Esophagus (tissue), 2 donors: ENCODE results near the gene P2RX6. TPM values are rescaled to one million over a fixed set of nuclear protein-coding genes. Genes with fewer than 3 reads are reported as not detected.
A peak's percentile ranks its signal among the peaks of the same experiment; 100 is the strongest.

Source experiments
- H3K27ac ChIP-seq, 2 donors: one replicate each; pipeline ENCODE4 v1.5.1; 2013; ENCODE audit warnings: low read depth in 2 of 2, mild to moderate bottlenecking in 2 of 2, inconsistent platforms in 1 of 2, low read length in 1 of 2, moderate library complexity in 1 of 2
- H3K27me3 ChIP-seq, 2 donors: one replicate each; pipeline ENCODE4 v1.6.1; 2013; ENCODE audit warnings: low read length in 2 of 2, control low read depth in 1 of 2, mild to moderate bottlenecking in 1 of 2; ENCODE audit not compliant: insufficient read depth in 2 of 2, control insufficient read depth in 1 of 2
- H3K36me3 ChIP-seq, 2 donors: one replicate each; pipeline ENCODE4 v1.6.1; 2013; ENCODE audit warnings: low read length in 1 of 2; ENCODE audit not compliant: control insufficient read depth in 2 of 2, insufficient read depth in 2 of 2
- H3K4me1 ChIP-seq, 2 donors: one replicate each; pipeline ENCODE4 v1.6.1; 2013; ENCODE audit warnings: low read length in 1 of 2; ENCODE audit not compliant: control insufficient read depth in 2 of 2, insufficient read depth in 2 of 2
- H3K4me3 ChIP-seq, 2 donors: one replicate each; pipeline ENCODE4 v1.5.1; 2013; ENCODE audit warnings: low read length in 2 of 2, mild to moderate bottlenecking in 2 of 2, low read depth in 1 of 2, moderate library complexity in 1 of 2
- H3K9me3 ChIP-seq, 2 donors: one replicate each; pipeline ENCODE4 v1.6.1; 2013; ENCODE audit warnings: mild to moderate bottlenecking in 2 of 2, low read depth in 1 of 2, low read length in 1 of 2, moderate library complexity in 1 of 2; ENCODE audit not compliant: control insufficient read depth in 2 of 2, insufficient read depth in 1 of 2
- WGBS, 2 donors: extraction: QIAGEN DNeasy Blood & Tissue Kit; methylation state at CpG; one replicate each; pipeline ENCODE4 v1.1.7; 2013; 5-methylcytosine and 5-hydroxymethylcytosine counted together
- polyA plus RNA-seq, 2 donors: library from polyadenylated mRNA; stranded (reverse); fragments of 200-250 nt; gene quantifications; one replicate each; pipeline ENCODE4 v1.2.3, GENCODE V29; 2013
- donor health status: healthy with polysubstance abuse.
- donor health status: Bipolar disorder and iron deficiency.

Gene P2RX6
- polyA plus RNA-seq, 2 donors = 0.16 to 0.29 TPM

GRCh38 chr22:20979243-20979809 is 35.6 kb upstream of the P2RX6 start:
- peaks cover 10 to 25% of the 10 kb centered on the region in 2 donors for H3K4me1 ChIP-seq
- no peaks in the 10 kb centered on the region for H3K27me3 ChIP-seq
- H3K36me3 ChIP-seq = peaks cover 0 to 4% of the 10 kb centered on the region in 2 donors
- peak overlapping the region in 1 of 2 donors; percentile 26 for H3K27ac ChIP-seq
- peak overlapping the region; percentile 3 to 16 for H3K4me3 ChIP-seq
- no peaks in the 10 kb centered on the region for H3K9me3 ChIP-seq
- 13 to 15% methylated on average over 36 to 39 of the region's 39 CpGs for WGBS, 2 donors

DNA sequence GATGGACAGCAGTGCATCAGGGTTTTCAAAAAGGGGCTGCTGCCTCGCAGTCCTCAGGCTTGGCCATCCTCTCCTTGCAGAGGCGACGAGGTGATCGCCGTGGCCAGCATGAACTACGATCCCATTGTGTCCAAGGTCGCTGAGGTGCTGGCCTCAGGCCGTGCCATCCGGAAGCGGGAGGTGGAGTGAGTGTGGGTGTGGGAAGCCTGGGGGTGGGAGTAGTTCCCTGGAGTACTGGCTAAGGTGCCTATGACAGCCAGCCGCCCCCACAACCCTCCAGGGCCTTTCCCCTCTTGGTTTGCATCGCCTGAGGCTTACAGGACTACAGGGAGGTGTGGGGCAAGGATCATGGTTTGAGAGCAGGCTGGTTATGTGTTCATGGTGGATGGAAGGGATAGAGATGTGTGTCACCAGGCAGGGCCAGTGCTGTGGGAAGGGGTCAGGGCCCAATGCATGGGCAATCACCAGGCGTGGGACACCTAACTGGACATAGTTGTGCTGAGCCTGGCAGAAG is 35.0 kb upstream of the P2RX6 start:
- Histone ChIP-seq H3K9me3 (no peaks in the 10 kb centered on the region), H3K4me1 (peaks cover 10 to 25% of the 10 kb centered on the region in 2 donors), H3K27ac (peak overlapping the region in 1 of 2 donors; percentile 26), H3K4me3 (peak overlapping the region; percentile 3 to 16), H3K27me3 (no peaks in the 10 kb centered on the region), H3K36me3 (peaks cover 2 to 7% of the 10 kb centered on the region in 2 donors)
- WGBS, 2 donors = 35 to 40% methylated on average over 13 of the region's 13 CpGs

DNA sequence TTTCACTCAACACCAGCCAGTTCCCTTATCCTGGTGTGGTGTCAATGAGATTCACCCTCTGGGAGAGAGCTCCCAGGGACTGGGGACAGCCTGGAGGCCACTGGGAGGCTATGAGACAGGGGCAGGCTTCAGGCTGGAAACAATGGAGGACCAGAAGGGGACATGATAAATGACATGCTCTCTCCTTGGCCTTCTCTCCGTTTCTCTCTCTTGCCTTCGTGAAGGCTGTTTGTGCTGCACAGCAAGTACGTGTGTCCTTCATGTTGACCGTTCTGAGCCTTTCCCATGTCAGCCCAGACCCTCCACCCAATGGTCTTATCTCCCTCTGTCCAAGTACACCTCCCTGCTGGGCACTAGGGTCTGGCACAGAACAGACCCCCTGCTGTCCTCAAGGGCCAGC is 34.4 kb upstream of the P2RX6 start:
- Histone ChIP-seq H3K27ac (no peak overlapping the region), H3K9me3 (no peaks in the 10 kb centered on the region), H3K27me3 (no peaks in the 10 kb centered on the region), H3K4me1 (peaks cover 10 to 25% of the 10 kb centered on the region in 2 donors), H3K36me3 (peaks cover 3 to 7% of the 10 kb centered on the region in 2 donors), H3K4me3 (no peak overlapping the region)
- WGBS, 2 donors = 84 to 91% methylated on average over 4 of the region's 4 CpGs

GRCh38 chr22:20980938-20981722 is 33.8 kb upstream of the P2RX6 start:
- peaks cover 7 to 12% of the 10 kb centered on the region in 2 donors for H3K36me3 ChIP-seq
- H3K9me3 ChIP-seq = no peaks in the 10 kb centered on the region
- H3K27me3 ChIP-seq = no peaks in the 10 kb centered on the region
- peak overlapping the region; percentile 88 to 92 for H3K27ac ChIP-seq
- peak overlapping the region; percentile 85 to 94 for H3K4me3 ChIP-seq
- 50 to 63% methylated on average over 10 of the region's 10 CpGs for WGBS, 2 donors
- peaks cover 10 to 25% of the 10 kb centered on the region in 2 donors for H3K4me1 ChIP-seq

DNA sequence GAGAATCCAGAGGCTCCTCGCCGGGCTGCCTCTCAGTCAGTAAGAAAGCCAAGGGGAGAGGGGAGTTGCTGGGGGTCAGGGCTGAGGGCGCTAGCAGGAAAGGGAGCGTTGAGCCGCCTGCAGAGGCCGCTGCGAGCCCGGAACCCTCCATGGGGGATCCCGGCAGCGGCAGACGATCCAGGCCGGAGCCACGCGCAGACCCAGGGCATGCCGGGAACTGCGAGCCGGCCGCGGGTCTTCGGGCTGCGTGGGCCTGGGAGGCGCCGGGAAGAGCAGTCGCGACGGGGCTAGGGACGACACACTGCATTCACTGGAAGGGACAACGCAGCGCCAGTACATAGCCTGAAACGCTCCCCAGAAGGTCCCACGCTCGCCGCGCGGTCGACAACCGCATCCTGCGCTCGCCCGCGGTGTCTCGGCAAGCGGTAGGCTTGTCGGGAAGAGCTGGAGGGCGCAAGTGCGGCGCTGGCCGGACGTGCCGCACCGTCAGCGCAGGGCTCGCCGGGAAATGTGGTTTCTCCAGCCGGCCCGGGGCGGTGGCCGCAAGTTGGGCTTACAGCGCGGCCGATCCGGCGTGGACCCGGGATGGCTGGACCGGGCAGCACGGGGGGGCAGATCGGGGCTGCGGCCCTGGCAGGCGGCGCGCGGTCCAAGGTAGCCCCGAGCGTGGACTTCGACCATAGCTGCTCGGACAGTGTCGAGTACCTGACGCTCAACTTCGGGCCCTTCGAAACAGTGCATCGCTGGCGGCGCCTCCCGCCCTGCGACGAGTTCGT is 33.0 kb upstream of the P2RX6 start, which contains the start of gene LZTR1:
LZTR1 (plus strand) TSS at position 511 of the 776 bp plus-strand sequence; CDS start at position 586, 75 bp downstream.
- Histone ChIP-seq H3K4me3 (peak within 1 kb of the TSS; percentile 85 to 94), H3K27me3 (no peaks in the 10 kb centered on the region), H3K9me3 (no peaks in the 10 kb centered on the region), H3K27ac (peak within 1 kb of the TSS; percentile 88 to 92), H3K36me3 (peaks cover 7 to 12% of the 10 kb centered on the region in 2 donors), H3K4me1 (peaks cover 10 to 25% of the 10 kb centered on the region in 2 donors)
- WGBS, 2 donors = 0 to 1% methylated on average over 80 to 87 of the region's 87 CpGs

DNA sequence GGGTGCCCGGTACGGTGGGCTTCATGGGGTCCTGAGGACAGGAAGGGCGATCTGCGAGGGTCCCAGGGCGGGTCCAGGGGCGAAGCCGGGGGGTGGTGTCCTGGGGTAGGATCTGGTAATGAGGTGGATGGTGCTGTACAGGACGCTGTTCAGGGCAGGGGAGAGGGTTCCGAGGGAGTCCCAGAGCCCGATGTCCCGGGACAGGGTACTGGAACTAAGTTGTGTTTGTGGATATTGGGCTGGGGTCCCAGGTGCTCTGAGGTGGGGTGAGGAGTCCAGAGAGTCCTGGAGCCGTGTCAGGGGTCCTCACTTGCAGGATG is 32.4 kb upstream of the P2RX6 start:
- Histone ChIP-seq H3K4me1 (peaks cover 10 to 25% of the 10 kb centered on the region in 2 donors), H3K9me3 (no peaks in the 10 kb centered on the region), H3K4me3 (peak overlapping the region; percentile 85 to 94), H3K27me3 (no peaks in the 10 kb centered on the region), H3K36me3 (peaks cover 7 to 15% of the 10 kb centered on the region in 2 donors), H3K27ac (peak overlapping the region; percentile 88 to 92)
- WGBS, 2 donors = 1% methylated on average over 12 of the region's 12 CpGs

DNA sequence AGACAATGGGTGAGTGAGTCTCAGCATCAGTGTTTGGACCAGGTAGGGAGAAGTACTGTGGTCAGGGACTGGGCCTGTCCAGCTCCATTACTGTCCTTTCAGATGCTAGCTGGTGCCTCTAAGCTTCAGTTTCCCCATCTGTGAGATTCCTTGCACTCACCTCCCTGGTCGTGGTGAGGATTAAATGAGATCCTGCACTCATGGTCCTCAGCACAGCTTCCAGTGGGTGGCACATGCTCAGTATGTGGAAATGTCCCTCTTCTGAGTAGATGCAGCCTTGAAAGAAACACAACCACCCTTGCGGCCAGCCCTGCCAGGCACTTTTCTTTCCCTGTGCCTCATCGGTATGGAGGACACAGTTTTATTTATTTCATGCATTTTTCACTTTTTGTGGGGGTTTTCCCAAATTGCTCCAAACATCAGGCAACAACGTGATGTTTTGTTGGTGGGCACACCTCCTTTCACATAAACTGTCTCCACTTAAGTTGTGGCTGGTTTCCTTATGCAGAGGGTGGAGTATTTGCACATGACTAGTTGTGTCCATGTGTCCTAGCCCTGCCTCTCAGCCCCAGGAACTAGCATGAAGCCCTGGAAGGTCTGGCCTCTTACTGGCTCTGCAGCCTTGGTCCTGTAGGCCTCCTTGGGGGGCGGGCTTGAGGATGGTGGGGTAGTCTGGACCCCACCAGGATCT is 31.7 kb upstream of the P2RX6 start:
- peaks cover 10 to 25% of the 10 kb centered on the region in 2 donors for H3K4me1 ChIP-seq
- peak overlapping the region; percentile 85 to 94 for H3K4me3 ChIP-seq
- no peaks in the 10 kb centered on the region for H3K27me3 ChIP-seq
- peaks cover 7 to 19% of the 10 kb centered on the region in 2 donors for H3K36me3 ChIP-seq
- H3K27ac ChIP-seq = no peak overlapping the region
- H3K9me3 ChIP-seq = no peaks in the 10 kb centered on the region
- 74 to 75% methylated on average over 5 of the region's 5 CpGs for WGBS, 2 donors

DNA sequence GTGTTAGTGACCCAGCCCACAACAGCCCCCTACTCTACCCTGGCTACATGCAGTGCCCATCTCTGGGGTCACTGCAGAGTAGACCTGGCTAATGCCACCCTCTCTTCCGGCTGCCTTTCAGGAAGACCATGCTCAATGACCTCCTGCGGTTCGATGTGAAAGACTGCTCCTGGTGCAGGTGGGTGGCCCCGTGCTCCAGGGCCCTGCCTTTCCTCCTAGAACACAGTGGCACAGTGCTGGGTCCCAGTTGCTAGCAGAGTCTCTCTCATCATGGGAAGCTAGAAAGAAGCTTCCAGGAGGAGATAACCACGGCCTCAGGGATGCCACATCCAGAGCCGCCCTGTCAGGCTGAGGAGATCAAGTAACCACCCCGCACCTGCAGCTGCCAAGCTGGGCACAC is 29.2 kb upstream of the P2RX6 start:
- no peak overlapping the region for H3K27ac ChIP-seq
- no peak overlapping the region for H3K4me3 ChIP-seq
- H3K36me3 ChIP-seq = peaks cover 7 to 26% of the 10 kb centered on the region in 2 donors
- no peaks in the 10 kb centered on the region for H3K27me3 ChIP-seq
- WGBS, 2 donors = 93 to 95% methylated on average over 7 of the region's 7 CpGs
- no peaks in the 10 kb centered on the region for H3K9me3 ChIP-seq
- H3K4me1 ChIP-seq = peaks cover 5 to 14% of the 10 kb centered on the region in 2 donors

- WGBS, 2 donors = 95 to 96% methylated on average over 1 of the region's 1 CpG
- Histone ChIP-seq H3K36me3 (peaks cover 7 to 31% of the 10 kb centered on the region in 2 donors), H3K4me1 (peaks cover 5 to 9% of the 10 kb centered on the region in 2 donors), H3K4me3 (no peak overlapping the region), H3K9me3 (no peaks in the 10 kb centered on the region), H3K27ac (no peak overlapping the region), H3K27me3 (no peaks in the 10 kb centered on the region)
Observed at GRCh38 chr22:20986365-20986764, 28.6 kb upstream of the P2RX6 start.
